Liver (tissue), 3 donors: ENCODE measurements around the gene IRF2.

ENCODE experiments used
- EGR1 ChIP-seq, 2 donors: IDR thresholded peaks; 2 replicates each; pipeline ENCODE4 v1.6.1; 2016 to 2018; ENCODE audit warnings: antibody characterized with exemption in 2 of 2, low read depth in 2 of 2
- FOXA1 ChIP-seq: IDR thresholded peaks from 2 replicates; pipeline ENCODE4 v1.6.1; 2016; ENCODE audit warnings: antibody characterized with exemption
- GABPA ChIP-seq, 2 donors: IDR thresholded peaks in 1 of 2; conservative IDR thresholded peaks in 1 of 2; 2 replicates each; pipeline ENCODE4 v1.6.1; 2016; ENCODE audit warnings: antibody characterized with exemption in 2 of 2, mild to moderate bottlenecking in 1 of 2, moderate library complexity in 1 of 2
- HNF4G ChIP-seq: IDR thresholded peaks from 2 replicates; pipeline ENCODE4 v1.6.1; 2016; ENCODE audit warnings: antibody characterized with exemption
- JUND ChIP-seq, 2 donors: IDR thresholded peaks; 2 replicates each; pipeline ENCODE4 v1.6.1; 2016; ENCODE audit warnings: antibody characterized with exemption in 2 of 2
- RAD21 ChIP-seq, 2 donors: IDR thresholded peaks; 2 replicates each; pipeline ENCODE4 v1.6.1; 2016; ENCODE audit warnings: antibody characterized with exemption in 2 of 2, mild to moderate bottlenecking in 2 of 2
- SP1 ChIP-seq: IDR thresholded peaks from 2 replicates; pipeline ENCODE4 v1.6.1; 2018; ENCODE audit warnings: antibody characterized with exemption, mild to moderate bottlenecking
- TAF1 ChIP-seq: conservative IDR thresholded peaks from 2 replicates; pipeline ENCODE4 v1.6.1; 2016; ENCODE audit warnings: antibody characterized with exemption, mild to moderate bottlenecking
- YY1 ChIP-seq: IDR thresholded peaks from 2 replicates; pipeline ENCODE4 v1.6.1; 2016; ENCODE audit warnings: antibody characterized with exemption, mild to moderate bottlenecking
- ZBTB33 ChIP-seq: IDR thresholded peaks from 2 replicates; pipeline ENCODE4 v1.6.1; 2016; ENCODE audit warnings: antibody characterized with exemption
- TF ChIP-seq, protein P1 (sequence below): fragments of 150-350 bp; IDR thresholded peaks from 2 replicates; pipeline ENCODE4 v1.5.1; 2017; ENCODE audit warnings: improper control_type of control experiment, low read depth, low read length; ENCODE audit not compliant: missing input control
- TF ChIP-seq, protein P2 (sequence below): IDR thresholded peaks from 2 replicates; pipeline ENCODE4 v1.6.1; 2016; ENCODE audit warnings: antibody characterized with exemption
- TF ChIP-seq, protein P3 (sequence below): IDR thresholded peaks from 2 replicates; pipeline ENCODE4 v1.6.1; 2016; ENCODE audit warnings: antibody characterized with exemption, mild to moderate bottlenecking
- TF ChIP-seq, protein P4 (sequence below): IDR thresholded peaks from 2 replicates; pipeline ENCODE4 v1.6.1; 2016; ENCODE audit warnings: antibody characterized with exemption
- donor health status: healthy.
- donor health status: healthy.

- TF ChIP-seq, protein P1, sequence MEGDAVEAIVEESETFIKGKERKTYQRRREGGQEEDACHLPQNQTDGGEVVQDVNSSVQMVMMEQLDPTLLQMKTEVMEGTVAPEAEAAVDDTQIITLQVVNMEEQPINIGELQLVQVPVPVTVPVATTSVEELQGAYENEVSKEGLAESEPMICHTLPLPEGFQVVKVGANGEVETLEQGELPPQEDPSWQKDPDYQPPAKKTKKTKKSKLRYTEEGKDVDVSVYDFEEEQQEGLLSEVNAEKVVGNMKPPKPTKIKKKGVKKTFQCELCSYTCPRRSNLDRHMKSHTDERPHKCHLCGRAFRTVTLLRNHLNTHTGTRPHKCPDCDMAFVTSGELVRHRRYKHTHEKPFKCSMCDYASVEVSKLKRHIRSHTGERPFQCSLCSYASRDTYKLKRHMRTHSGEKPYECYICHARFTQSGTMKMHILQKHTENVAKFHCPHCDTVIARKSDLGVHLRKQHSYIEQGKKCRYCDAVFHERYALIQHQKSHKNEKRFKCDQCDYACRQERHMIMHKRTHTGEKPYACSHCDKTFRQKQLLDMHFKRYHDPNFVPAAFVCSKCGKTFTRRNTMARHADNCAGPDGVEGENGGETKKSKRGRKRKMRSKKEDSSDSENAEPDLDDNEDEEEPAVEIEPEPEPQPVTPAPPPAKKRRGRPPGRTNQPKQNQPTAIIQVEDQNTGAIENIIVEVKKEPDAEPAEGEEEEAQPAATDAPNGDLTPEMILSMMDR, result no peak
- TF ChIP-seq EGR1 (IDR thresholded peaks at IDR 0.05; ENCODE audit: low read depth in 2 of 2) (no peak), YY1 (no peak), RAD21 (IDR thresholded peaks at IDR 0.05) (no peak), TAF1 (no peak), ZBTB33 (no peak), SP1 (no peak), GABPA (IDR thresholded peaks at IDR 0.05 in 1 of 2, conservative IDR thresholded peaks at IDR 0.05 in 1 of 2) (no peak), HNF4G (no peak), FOXA1 (no peak), JUND (IDR thresholded peaks at IDR 0.05) (no peak)
- TF ChIP-seq, protein P2, sequence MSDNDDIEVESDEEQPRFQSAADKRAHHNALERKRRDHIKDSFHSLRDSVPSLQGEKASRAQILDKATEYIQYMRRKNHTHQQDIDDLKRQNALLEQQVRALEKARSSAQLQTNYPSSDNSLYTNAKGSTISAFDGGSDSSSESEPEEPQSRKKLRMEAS, result no peak
- TF ChIP-seq, protein P3, sequence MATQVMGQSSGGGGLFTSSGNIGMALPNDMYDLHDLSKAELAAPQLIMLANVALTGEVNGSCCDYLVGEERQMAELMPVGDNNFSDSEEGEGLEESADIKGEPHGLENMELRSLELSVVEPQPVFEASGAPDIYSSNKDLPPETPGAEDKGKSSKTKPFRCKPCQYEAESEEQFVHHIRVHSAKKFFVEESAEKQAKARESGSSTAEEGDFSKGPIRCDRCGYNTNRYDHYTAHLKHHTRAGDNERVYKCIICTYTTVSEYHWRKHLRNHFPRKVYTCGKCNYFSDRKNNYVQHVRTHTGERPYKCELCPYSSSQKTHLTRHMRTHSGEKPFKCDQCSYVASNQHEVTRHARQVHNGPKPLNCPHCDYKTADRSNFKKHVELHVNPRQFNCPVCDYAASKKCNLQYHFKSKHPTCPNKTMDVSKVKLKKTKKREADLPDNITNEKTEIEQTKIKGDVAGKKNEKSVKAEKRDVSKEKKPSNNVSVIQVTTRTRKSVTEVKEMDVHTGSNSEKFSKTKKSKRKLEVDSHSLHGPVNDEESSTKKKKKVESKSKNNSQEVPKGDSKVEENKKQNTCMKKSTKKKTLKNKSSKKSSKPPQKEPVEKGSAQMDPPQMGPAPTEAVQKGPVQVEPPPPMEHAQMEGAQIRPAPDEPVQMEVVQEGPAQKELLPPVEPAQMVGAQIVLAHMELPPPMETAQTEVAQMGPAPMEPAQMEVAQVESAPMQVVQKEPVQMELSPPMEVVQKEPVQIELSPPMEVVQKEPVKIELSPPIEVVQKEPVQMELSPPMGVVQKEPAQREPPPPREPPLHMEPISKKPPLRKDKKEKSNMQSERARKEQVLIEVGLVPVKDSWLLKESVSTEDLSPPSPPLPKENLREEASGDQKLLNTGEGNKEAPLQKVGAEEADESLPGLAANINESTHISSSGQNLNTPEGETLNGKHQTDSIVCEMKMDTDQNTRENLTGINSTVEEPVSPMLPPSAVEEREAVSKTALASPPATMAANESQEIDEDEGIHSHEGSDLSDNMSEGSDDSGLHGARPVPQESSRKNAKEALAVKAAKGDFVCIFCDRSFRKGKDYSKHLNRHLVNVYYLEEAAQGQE, result no peak
- TF ChIP-seq, protein P4, sequence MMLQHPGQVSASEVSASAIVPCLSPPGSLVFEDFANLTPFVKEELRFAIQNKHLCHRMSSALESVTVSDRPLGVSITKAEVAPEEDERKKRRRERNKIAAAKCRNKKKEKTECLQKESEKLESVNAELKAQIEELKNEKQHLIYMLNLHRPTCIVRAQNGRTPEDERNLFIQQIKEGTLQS, result no peak
Measured at GRCh38 chr4:184485279-184485678, 10.9 kb upstream of the IRF2 start.
